ENCODE results near the gene HOPX. TPM values are rescaled to one million over a fixed set of nuclear protein-coding genes. Genes with fewer than 3 reads are reported as not detected.
"Not testable (repeated sequence)": the region's sequence is repeated elsewhere in the genome, so short reads cannot be mapped to it uniquely, and the experiment has no call there.

The HOPX gene
- total RNA-seq, 2 donors from 2014 or later = 12.2 to 117 TPM

DNA sequence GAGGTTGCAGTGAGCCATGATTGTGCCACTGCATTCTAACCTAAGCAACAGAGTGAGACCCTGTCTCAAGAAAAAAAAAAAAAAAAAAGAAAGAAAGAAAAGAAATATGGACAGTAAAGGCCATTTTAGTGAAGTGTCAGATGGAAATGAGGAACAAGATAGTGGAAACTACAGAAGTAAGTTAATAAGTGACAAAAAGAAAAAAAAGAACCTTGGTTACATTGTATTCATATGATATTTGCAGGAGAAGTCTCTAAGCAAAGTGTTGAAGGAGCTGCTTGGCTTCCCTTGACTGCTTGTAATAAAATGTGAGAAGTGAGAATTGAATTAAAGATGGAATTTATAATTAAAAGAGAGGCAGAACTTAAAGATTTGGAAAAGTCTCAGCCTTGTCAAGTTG is 73.2 kb downstream of the HOPX start:
- intact Hi-C loops (cut with DNase I) = no loop called here
- DNase-seq (ENCODE audit: low spot score) = no peak
- Histone ChIP-seq H3K4me1 (replicated peaks) (no peaks in the 10 kb centered on the region), H3K27me3 (replicated peaks; ENCODE audit: insufficient read depth) (no peaks in the 10 kb centered on the region), H3K36me3 (no peaks in the 10 kb centered on the region), H3K4me3 (no peak overlapping the region), H3K27ac (no peak overlapping the region), H3K9me3 (no peaks in the 10 kb centered on the region)
- TF ChIP-seq POLR2A (IDR thresholded peaks at IDR 0.05) = no peak
- no peak for TF ChIP-seq CTCF (IDR thresholded peaks at IDR 0.05)
- TF ChIP-seq POLR2AphosphoS5 (IDR thresholded peaks at IDR 0.05) = no peak

- H3K4me1 ChIP-seq (replicated peaks) = no peaks in the 10 kb centered on the region
- H3K27me3 ChIP-seq (replicated peaks; ENCODE audit: insufficient read depth) = no peaks in the 10 kb centered on the region
- DNase-seq (ENCODE audit: low spot score) = no peak
- H3K9me3 ChIP-seq = no peaks in the 10 kb centered on the region
- H3K27ac ChIP-seq = no peak overlapping the region
- TF ChIP-seq CTCF (IDR thresholded peaks at IDR 0.05) (no peak), POLR2A (IDR thresholded peaks at IDR 0.05) (no peak), POLR2AphosphoS5 (IDR thresholded peaks at IDR 0.05) (no peak)
- H3K36me3 ChIP-seq = no peaks in the 10 kb centered on the region
- 77% methylated on average over 3 of the region's 3 CpGs for whole genome bisulfite sequencing
- no peak overlapping the region for H3K4me3 ChIP-seq
- intact Hi-C loops (cut with DNase I) = no loop called here
Measured at GRCh38 chr4:56606385-56606784, 74.7 kb downstream of the HOPX start.

GRCh38 chr4:56605464-56605863 is 75.6 kb downstream of the HOPX start:
- H3K4me3 ChIP-seq; intact Hi-C loops (cut with DNase I); H3K4me1 ChIP-seq (replicated peaks); H3K36me3 ChIP-seq; DNase-seq (ENCODE audit: low spot score); H3K27me3 ChIP-seq (replicated peaks; ENCODE audit: insufficient read depth); H3K27ac ChIP-seq; H3K9me3 ChIP-seq: not testable (repeated sequence)
- WGBS = 43% methylated on average over 4 of the region's 4 CpGs

DNA sequence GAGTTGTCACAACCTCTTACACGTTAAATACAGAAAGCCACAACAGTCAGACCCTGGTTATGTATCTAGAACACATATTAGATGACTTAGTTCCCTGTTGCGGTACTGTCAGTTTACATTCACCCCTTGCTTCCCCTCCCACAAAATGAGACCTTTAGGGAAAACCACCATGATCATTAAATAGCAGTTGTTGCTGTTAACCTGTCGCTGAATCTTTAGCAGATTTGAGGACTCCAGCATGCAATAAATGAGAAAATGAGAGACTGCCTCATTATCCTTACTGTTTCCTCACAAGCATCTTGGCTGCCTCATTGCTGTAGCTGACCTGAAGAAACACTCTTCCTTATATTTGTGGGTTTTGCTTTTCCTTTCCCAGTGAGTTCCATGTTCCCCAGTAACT is 77.8 kb downstream of the HOPX start:
- no peaks in the 10 kb centered on the region for H3K36me3 ChIP-seq
- no peaks in the 10 kb centered on the region for H3K9me3 ChIP-seq
- TF ChIP-seq POLR2AphosphoS5 (IDR thresholded peaks at IDR 0.05) = no peak
- no peak for TF ChIP-seq POLR2A (IDR thresholded peaks at IDR 0.05)
- no peak for TF ChIP-seq CTCF (IDR thresholded peaks at IDR 0.05)
- H3K4me1 ChIP-seq (replicated peaks) = no peaks in the 10 kb centered on the region
- intact Hi-C loops (cut with DNase I) = no loop called here
- no peak for DNase-seq (ENCODE audit: low spot score)
- H3K27me3 ChIP-seq (replicated peaks; ENCODE audit: insufficient read depth) = no peaks in the 10 kb centered on the region
- no peak overlapping the region for H3K4me3 ChIP-seq
- 61% methylated on average over 3 of the region's 3 CpGs for WGBS
- no peak overlapping the region for H3K27ac ChIP-seq

Other genes starting within 250 kb of the HOPX start
- 10 to 100 TPM in 1 of 2 donors, 1 to 10 TPM in 1; 7.0 to 12.2 TPM for gene PPAT, start 245.7 kb downstream of the HOPX start, total RNA-seq
- 10 to 100 TPM; 33.2 to 43.3 TPM for gene PAICS, start 245.0 kb downstream of the HOPX start, total RNA-seq
- gene SRP72, start 213.7 kb downstream of the HOPX start, total RNA-seq = 10 to 100 TPM; 41.4 to 46.9 TPM
- under 1 TPM; 0.18 to 0.68 TPM for gene ARL9, start 175.5 kb downstream of the HOPX start, total RNA-seq
- 10 to 100 TPM in 1 of 2 donors, not detected in 1; 53.4 TPM for gene SPINK2, start 140.4 kb upstream of the HOPX start, total RNA-seq
- gene REST, start 226.6 kb upstream of the HOPX start, total RNA-seq = 10 to 100 TPM; 38.0 to 50.8 TPM